ENCODE measurements around the gene C18orf32. TPM values are rescaled to one million over a fixed set of nuclear protein-coding genes. Genes with fewer than 3 reads are reported as not detected.

The C18orf32 gene
- total RNA-seq: 10 to 100 TPM; 24.8 to 41.1 (median 31.1) TPM
- long read RNA-seq, full-length matches to known transcripts: 16 of 18 reads
- long read RNA-seq, partial matches to known transcripts: 1 of 18 reads
- long read RNA-seq, other reads (novel, unspliced or antisense): 1 of 18 reads

DNA sequence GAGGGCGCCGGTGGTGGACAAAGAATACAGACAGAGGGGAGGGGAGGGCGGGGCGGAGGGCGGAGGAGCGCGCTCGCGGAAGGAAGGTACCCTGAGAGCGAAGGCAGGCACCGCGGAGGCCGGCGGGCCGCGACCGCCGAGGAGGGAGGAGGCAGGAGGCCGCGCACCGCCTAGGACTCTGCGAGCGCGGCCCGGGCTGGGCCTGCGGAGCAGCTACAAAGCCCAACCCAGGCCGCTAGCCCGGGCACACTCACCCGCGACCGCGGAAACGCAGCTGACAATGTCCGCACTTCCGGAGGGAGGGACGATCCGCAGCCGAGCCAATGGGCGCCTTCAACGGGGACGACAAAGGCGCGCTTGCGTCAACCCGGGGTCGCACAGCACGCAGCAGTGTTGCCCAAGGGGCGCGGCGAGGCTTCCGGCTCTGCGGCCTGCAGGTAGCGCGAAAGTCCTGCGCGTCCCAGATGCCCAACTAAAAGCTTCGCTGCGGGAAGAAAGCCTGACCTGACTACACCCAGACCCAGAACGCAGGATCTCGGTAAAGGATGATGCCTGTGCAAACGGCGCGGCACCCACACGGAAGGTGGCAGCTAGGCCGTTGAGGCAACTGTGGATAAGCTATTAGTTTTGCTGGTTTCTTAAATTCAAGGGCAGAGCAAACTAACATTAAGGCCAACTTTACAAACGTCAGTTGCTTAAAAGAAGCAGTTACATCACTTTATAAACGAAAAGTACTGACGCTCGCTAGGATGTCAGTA, at the start of gene C18orf32:
TSS of gene C18orf32 (minus strand) at position 282 of the 758 bp plus-strand sequence. CDS start 3,486 bp downstream, outside the sequence.
- Histone ChIP-seq H3K27ac (peak within 1 kb of the TSS; percentile 78 to 88 (median 87)), H3K4me3 (peak within 1 kb of the TSS; percentile 62 to 70 (median 64)), H3K9me3 (no peaks in the 10 kb centered on the region), H3K4me1 (peaks cover 0 to 35% (median 8%) of the 10 kb centered on the region in 4 donors), H3K27me3 (no peaks in the 10 kb centered on the region), H3K36me3 (peaks cover 0 to 55% (median 18%) of the 10 kb centered on the region in 4 donors)
- DNase-seq (peak; percentile 97), ATAC-seq (peak; percentile 93 to 98 (median 96))
- TF ChIP-seq POLR2A (IDR thresholded peaks at IDR 0.05): peak; percentile 97
- TF ChIP-seq, protein P1, sequence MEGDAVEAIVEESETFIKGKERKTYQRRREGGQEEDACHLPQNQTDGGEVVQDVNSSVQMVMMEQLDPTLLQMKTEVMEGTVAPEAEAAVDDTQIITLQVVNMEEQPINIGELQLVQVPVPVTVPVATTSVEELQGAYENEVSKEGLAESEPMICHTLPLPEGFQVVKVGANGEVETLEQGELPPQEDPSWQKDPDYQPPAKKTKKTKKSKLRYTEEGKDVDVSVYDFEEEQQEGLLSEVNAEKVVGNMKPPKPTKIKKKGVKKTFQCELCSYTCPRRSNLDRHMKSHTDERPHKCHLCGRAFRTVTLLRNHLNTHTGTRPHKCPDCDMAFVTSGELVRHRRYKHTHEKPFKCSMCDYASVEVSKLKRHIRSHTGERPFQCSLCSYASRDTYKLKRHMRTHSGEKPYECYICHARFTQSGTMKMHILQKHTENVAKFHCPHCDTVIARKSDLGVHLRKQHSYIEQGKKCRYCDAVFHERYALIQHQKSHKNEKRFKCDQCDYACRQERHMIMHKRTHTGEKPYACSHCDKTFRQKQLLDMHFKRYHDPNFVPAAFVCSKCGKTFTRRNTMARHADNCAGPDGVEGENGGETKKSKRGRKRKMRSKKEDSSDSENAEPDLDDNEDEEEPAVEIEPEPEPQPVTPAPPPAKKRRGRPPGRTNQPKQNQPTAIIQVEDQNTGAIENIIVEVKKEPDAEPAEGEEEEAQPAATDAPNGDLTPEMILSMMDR (IDR thresholded peaks at IDR 0.05): no peak
- intact Hi-C loops (cut with DNase I): no loop called here
- WGBS (ENCODE audit: insufficient coverage, low coverage, low lambda C conversion rate, missing lambda C conversion rate): 14% methylated on average over 16 of the region's 69 CpGs

DNA sequence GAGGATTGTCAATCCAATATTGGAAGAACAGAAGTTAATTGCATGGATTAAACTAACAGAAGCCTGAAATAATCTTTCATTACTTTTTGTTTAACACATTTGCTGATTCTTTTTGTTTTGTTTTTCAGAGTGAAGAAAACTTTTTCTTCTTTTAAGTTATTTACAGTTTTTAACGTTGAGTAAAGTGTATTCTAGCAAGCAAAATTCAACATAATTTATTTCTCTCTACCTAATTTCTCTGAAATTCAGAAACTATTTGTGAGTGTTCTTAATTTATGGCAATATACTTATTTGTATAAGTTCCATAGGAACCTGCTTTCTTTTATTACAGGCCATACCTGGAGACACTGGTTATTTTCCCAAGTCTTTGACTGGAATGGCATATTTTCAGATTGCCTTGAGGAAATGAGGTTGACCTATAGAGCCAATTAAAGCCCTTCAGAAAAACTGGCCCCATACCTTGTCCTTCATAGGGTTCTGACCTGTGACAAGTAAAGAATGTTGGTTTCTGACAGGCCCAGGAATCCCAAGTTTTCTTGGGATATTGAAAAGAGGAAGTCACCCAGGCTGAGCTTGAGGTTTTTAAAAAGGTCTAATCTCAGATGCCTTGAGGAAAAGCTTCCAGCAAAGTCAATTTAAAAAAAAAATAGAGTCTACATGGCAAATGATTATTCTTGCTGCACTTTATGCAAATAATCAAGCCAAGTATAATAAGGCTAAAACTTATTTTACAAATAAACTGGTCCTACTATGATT, 48.0 kb upstream of the C18orf32 start:
- Histone ChIP-seq H3K27me3 (no peaks in the 10 kb centered on the region), H3K36me3 (no peaks in the 10 kb centered on the region), H3K27ac (no peak overlapping the region), H3K4me1 (no peaks in the 10 kb centered on the region), H3K4me3 (no peak overlapping the region), H3K9me3 (no peaks in the 10 kb centered on the region)
- ATAC-seq: no peak
- intact Hi-C loops (cut with DNase I): no loop called here
- TF ChIP-seq, protein P1 (IDR thresholded peaks at IDR 0.05): no peak
- TF ChIP-seq POLR2A (IDR thresholded peaks at IDR 0.05): no peak
- 50% methylated on average over 1 of the region's 1 CpG for WGBS (ENCODE audit: insufficient coverage, low coverage, low lambda C conversion rate, missing lambda C conversion rate)
- DNase-seq: no peak

DNA sequence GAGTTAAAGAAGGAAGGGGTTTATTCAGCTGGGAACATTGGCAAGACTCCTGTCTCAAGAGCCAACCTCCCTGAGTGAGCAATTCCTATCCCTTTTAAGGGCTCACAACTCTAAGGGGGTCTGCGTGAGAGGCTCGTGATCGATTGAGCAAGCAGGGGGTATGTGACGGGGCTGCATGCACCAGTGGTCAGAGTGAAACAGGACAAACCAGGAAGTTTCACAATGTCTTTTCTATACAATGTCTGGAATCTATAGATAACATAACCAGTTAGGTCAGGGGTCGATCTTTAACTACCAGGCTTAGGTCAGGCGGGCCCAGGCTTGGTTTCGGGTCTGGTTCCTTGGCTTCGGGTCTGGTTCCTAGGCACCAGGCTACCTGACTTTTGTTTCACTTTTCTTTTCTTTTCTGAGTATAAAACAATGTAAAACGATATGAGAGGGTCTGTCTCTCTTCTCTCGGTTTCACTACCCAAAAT, 44.7 kb upstream of the C18orf32 start:
- H3K27me3 ChIP-seq: no peaks in the 10 kb centered on the region
- H3K36me3 ChIP-seq: no peaks in the 10 kb centered on the region
- H3K9me3 ChIP-seq: no peaks in the 10 kb centered on the region
- DNase-seq: no peak
- ATAC-seq: peak in 3 of 4 donors; percentile 26 to 65 (median 48)
- intact Hi-C loops (cut with DNase I): no loop called here
- TF ChIP-seq POLR2A (IDR thresholded peaks at IDR 0.05): no peak
- TF ChIP-seq, protein P1 (IDR thresholded peaks at IDR 0.05): no peak
- H3K27ac ChIP-seq: no peak overlapping the region
- H3K4me1 ChIP-seq: no peaks in the 10 kb centered on the region
- H3K4me3 ChIP-seq: peak overlapping the region in 2 of 3 donors; percentile 16 to 44
- 24% methylated on average over 10 of the region's 10 CpGs for WGBS (ENCODE audit: insufficient coverage, low coverage, low lambda C conversion rate, missing lambda C conversion rate)

DNA sequence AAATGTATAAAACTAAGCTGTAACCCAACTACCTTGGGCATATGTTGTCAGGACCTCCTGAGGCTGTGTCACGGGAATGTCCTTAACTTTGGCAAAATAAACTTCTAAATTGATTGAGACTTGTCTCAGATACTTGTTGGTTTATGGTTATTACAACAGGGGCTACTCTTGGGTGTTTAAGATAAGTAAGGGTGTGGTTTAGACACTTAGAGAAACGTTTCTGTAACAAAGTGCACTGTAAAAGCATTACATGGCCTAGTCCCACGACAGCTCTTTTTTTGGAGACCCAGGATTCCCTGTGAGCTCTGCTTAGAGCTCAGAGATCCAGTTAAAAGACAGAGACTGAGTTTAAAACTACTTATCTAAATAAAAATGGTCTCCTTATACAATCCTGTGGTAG, 42.6 kb upstream of the C18orf32 start:
- no peak overlapping the region for H3K4me3 ChIP-seq
- no peaks in the 10 kb centered on the region for H3K4me1 ChIP-seq
- 73% methylated on average over 3 of the region's 3 CpGs for WGBS (ENCODE audit: insufficient coverage, low coverage, low lambda C conversion rate, missing lambda C conversion rate)
- TF ChIP-seq POLR2A (IDR thresholded peaks at IDR 0.05): no peak
- TF ChIP-seq, protein P1 (IDR thresholded peaks at IDR 0.05): no peak
- no peak for ATAC-seq
- no peaks in the 10 kb centered on the region for H3K36me3 ChIP-seq
- DNase-seq: no peak
- H3K27me3 ChIP-seq: no peaks in the 10 kb centered on the region
- H3K9me3 ChIP-seq: no peaks in the 10 kb centered on the region
- H3K27ac ChIP-seq: no peak overlapping the region
- intact Hi-C loops (cut with DNase I): no loop called here

Measured in right lobe of liver (tissue), 6 donors.